CD4-positive, CD25-positive, alpha-beta regulatory T cell (primary cell): ENCODE measurements around the gene ASB10. TPM values are rescaled to one million over a fixed set of nuclear protein-coding genes. Genes with fewer than 3 reads are reported as not detected.

Experiments used
- ATAC-seq, 2 donors: fragments of 150-1000 bp; cut with Tn5 transposase; one replicate each; pipeline ENCODE4 v1.10.0; 2021; ENCODE audit warnings: low read depth in 2 of 2, moderate number of reproducible peaks in 2 of 2, moderate library complexity in 1 of 2
- DNase-seq, 3 donors: peaks; one replicate each; pipeline versions ENCODE4 v3.0.0 to v3.0.0-alpha.2; 2012 to 2022; ENCODE audit warnings: mixed read lengths in 1 of 3
- H3K27ac ChIP-seq: one replicate; pipeline ENCODE4 v1.7.0; 2013; ENCODE audit warnings: mild to moderate bottlenecking, low read length; ENCODE audit not compliant: insufficient read depth, poor library complexity, severe bottlenecking
- H3K27me3 ChIP-seq: one replicate; pipeline ENCODE4 v1.7.0; 2013; ENCODE audit warnings: low read length; ENCODE audit not compliant: control insufficient read depth, insufficient read depth
- H3K36me3 ChIP-seq: one replicate; pipeline ENCODE4 v1.7.0; 2013; ENCODE audit warnings: mild to moderate bottlenecking, low read length, moderate library complexity; ENCODE audit not compliant: control insufficient read depth, insufficient read depth
- H3K4me1 ChIP-seq: 2 replicates; pipeline ENCODE4 v1.7.0; 2013; ENCODE audit warnings: mild to moderate bottlenecking, low read length; ENCODE audit not compliant: insufficient read depth, control insufficient read depth, poor library complexity, severe bottlenecking
- H3K4me3 ChIP-seq: one replicate; pipeline ENCODE4 v1.7.0; 2013; ENCODE audit warnings: low read depth, mild to moderate bottlenecking, low read length, moderate library complexity
- H3K9me3 ChIP-seq, 2 experiments: 1 replicate in 1 of 2; 2 replicates in 1 of 2; pipeline ENCODE4 v1.7.0; 2013; ENCODE audit warnings: low read length in 2 of 2, mild to moderate bottlenecking in 1 of 2, moderate library complexity in 1 of 2; ENCODE audit not compliant: control insufficient read depth in 2 of 2
- H3K27ac Mint-ChIP-seq, 3 donors: one replicate each; pipeline ENCODE4 v1.8.0; 2020 to 2022; ENCODE audit warnings: mild to moderate bottlenecking in 3 of 3, mixed read lengths in 3 of 3, moderate library complexity in 2 of 3
- H3K27me3 Mint-ChIP-seq: one replicate; pipeline ENCODE4 v1.8.0; 2022; ENCODE audit warnings: mild to moderate bottlenecking, mixed read lengths
- H3K36me3 Mint-ChIP-seq: one replicate; pipeline ENCODE4 v1.8.0; 2020; ENCODE audit warnings: mixed read lengths
- H3K4me1 Mint-ChIP-seq, 4 donors: one replicate each; pipeline ENCODE4 v1.8.0; 2020 to 2022; ENCODE audit warnings: mixed read lengths in 4 of 4, mild to moderate bottlenecking in 1 of 4
- H3K4me3 Mint-ChIP-seq, 4 donors: one replicate each; pipeline ENCODE4 v1.8.0; 2020 to 2022; ENCODE audit warnings: mild to moderate bottlenecking in 4 of 4, mixed read lengths in 4 of 4, moderate library complexity in 3 of 4
- H3K9me3 Mint-ChIP-seq, 7 donors: one replicate each; pipeline ENCODE4 v1.8.0; 2020 to 2022; ENCODE audit warnings: mixed read lengths in 7 of 7, mild to moderate bottlenecking in 3 of 7, moderate library complexity in 2 of 7
- polyA plus RNA-seq, 4 donors: library from polyadenylated mRNA; unstranded; fragments of 300-500 nt; fragmentation: Illumina TruSeq; gene quantifications; one replicate each; pipeline ENCODE4 v1.2.3, GENCODE V29; 2021
- total RNA-seq: library from RNA; stranded (reverse); gene quantifications from one replicate; pipeline ENCODE4 v1.2.3, GENCODE V29; 2022

Gene ASB10
- total and polyA plus RNA-seq, 5 donors from 2014 or later: not detected

GRCh38 chr7:151140826-151141225 is 46.2 kb downstream of the ASB10 start:
- H3K4me3 ChIP-seq: no peak overlapping the region
- H3K36me3 ChIP-seq: no peaks in the 10 kb centered on the region
- no peak for ATAC-seq
- peaks cover 0 to 1% (median 0%) of the 10 kb centered on the region in 7 donors for H3K9me3 Mint-ChIP-seq
- H3K9me3 ChIP-seq: no peaks in the 10 kb centered on the region
- no peaks in the 10 kb centered on the region for H3K4me1 Mint-ChIP-seq
- H3K27ac ChIP-seq: no peak overlapping the region
- H3K27me3 ChIP-seq: no peaks in the 10 kb centered on the region
- no peak overlapping the region for H3K27ac Mint-ChIP-seq
- no peaks in the 10 kb centered on the region for H3K4me1 ChIP-seq
- H3K4me3 Mint-ChIP-seq: no peak overlapping the region
- no peaks in the 10 kb centered on the region for H3K27me3 Mint-ChIP-seq
- peaks cover 16% of the 10 kb centered on the region for H3K36me3 Mint-ChIP-seq
- DNase-seq: no peak

GRCh38 chr7:151139791-151140190 is 47.3 kb downstream of the ASB10 start:
- H3K9me3 ChIP-seq: no peaks in the 10 kb centered on the region
- Mint-ChIP-seq H3K27me3 (no peaks in the 10 kb centered on the region), H3K4me3 (no peak overlapping the region), H3K9me3 (peaks cover 0 to 1% (median 0%) of the 10 kb centered on the region in 7 donors), H3K36me3 (peaks cover 16% of the 10 kb centered on the region), H3K4me1 (no peaks in the 10 kb centered on the region), H3K27ac (no peak overlapping the region)
- H3K36me3 ChIP-seq: no peaks in the 10 kb centered on the region
- H3K4me1 ChIP-seq: no peaks in the 10 kb centered on the region
- DNase-seq (no peak), ATAC-seq (no peak)
- no peak overlapping the region for H3K27ac ChIP-seq
- no peaks in the 10 kb centered on the region for H3K27me3 ChIP-seq
- no peak overlapping the region for H3K4me3 ChIP-seq

DNA sequence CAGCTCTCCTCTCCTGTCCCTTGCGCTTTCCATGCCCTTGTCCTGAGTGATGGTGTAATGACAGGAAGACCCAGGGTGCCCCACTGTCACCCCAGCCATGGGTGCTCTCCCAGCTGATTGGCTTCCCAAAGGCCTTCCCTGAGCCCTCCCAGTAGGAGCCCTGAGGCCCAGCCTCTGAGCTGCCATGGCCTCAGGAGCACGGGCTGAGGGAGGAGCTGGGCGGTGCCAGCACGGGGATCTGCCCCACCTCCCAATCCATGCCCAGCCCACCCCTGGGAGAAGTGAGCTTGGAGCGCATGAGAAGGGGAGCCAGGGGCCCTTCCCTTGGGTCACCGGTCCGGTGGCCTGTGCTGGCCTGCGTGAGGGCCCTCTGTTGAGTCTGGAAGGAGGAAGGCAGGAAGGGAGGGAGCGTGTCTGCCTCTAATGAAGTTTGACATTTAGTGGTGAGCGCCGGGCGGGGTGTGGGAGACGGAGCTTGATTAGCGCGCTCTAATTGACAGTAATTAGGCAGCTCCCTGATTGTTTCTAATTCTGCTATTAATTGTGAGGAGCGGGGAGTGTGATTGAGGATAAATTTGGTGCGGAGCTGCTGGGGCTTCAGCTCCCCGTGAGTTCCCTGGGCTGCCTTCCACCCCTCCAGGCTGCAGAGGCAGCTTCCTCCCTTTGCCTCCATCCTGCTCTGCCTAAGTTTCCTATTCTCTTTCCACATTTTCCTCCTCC is 47.8 kb downstream of the ASB10 start:
- no peak overlapping the region for H3K27ac ChIP-seq
- no peaks in the 10 kb centered on the region for H3K4me1 ChIP-seq
- H3K27ac Mint-ChIP-seq: no peak overlapping the region
- H3K9me3 ChIP-seq: no peaks in the 10 kb centered on the region
- H3K9me3 Mint-ChIP-seq: no peaks in the 10 kb centered on the region
- H3K27me3 ChIP-seq: no peaks in the 10 kb centered on the region
- H3K27me3 Mint-ChIP-seq: no peaks in the 10 kb centered on the region
- no peak for ATAC-seq
- H3K4me3 Mint-ChIP-seq: peak overlapping the region in 1 of 4 donors; percentile 63
- H3K36me3 ChIP-seq: no peaks in the 10 kb centered on the region
- DNase-seq: no peak
- no peak overlapping the region for H3K4me3 ChIP-seq
- H3K4me1 Mint-ChIP-seq: no peaks in the 10 kb centered on the region
- peaks cover 16% of the 10 kb centered on the region for H3K36me3 Mint-ChIP-seq

- ATAC-seq: no peak
- Mint-ChIP-seq H3K27ac (no peak overlapping the region), H3K4me3 (no peak overlapping the region), H3K4me1 (no peaks in the 10 kb centered on the region), H3K36me3 (peaks cover 13% of the 10 kb centered on the region), H3K9me3 (no peaks in the 10 kb centered on the region), H3K27me3 (no peaks in the 10 kb centered on the region)
- H3K4me1 ChIP-seq: no peaks in the 10 kb centered on the region
- H3K27ac ChIP-seq: no peak overlapping the region
- no peak overlapping the region for H3K4me3 ChIP-seq
- H3K36me3 ChIP-seq: no peaks in the 10 kb centered on the region
- no peaks in the 10 kb centered on the region for H3K9me3 ChIP-seq
- DNase-seq: no peak
- H3K27me3 ChIP-seq: no peaks in the 10 kb centered on the region
Observed at GRCh38 chr7:151138153-151138851, 48.7 kb downstream of the ASB10 start.

- H3K27ac ChIP-seq: no peak overlapping the region
- no peaks in the 10 kb centered on the region for H3K4me1 Mint-ChIP-seq
- no peaks in the 10 kb centered on the region for H3K4me1 ChIP-seq
- no peaks in the 10 kb centered on the region for H3K9me3 Mint-ChIP-seq
- H3K36me3 ChIP-seq: no peaks in the 10 kb centered on the region
- DNase-seq (no peak), ATAC-seq (no peak)
- peaks cover 10% of the 10 kb centered on the region for H3K36me3 Mint-ChIP-seq
- no peak overlapping the region for H3K4me3 Mint-ChIP-seq
- no peak overlapping the region for H3K27ac Mint-ChIP-seq
- H3K9me3 ChIP-seq: no peaks in the 10 kb centered on the region
- no peaks in the 10 kb centered on the region for H3K27me3 ChIP-seq
- H3K27me3 Mint-ChIP-seq: no peaks in the 10 kb centered on the region
- H3K4me3 ChIP-seq: no peak overlapping the region
Observed at GRCh38 chr7:151137791-151138152, 49.3 kb downstream of the ASB10 start.

GRCh38 chr7:151137076-151137675 is 49.9 kb downstream of the ASB10 start:
- no peak for DNase-seq
- H3K4me1 Mint-ChIP-seq: no peaks in the 10 kb centered on the region

DNA sequence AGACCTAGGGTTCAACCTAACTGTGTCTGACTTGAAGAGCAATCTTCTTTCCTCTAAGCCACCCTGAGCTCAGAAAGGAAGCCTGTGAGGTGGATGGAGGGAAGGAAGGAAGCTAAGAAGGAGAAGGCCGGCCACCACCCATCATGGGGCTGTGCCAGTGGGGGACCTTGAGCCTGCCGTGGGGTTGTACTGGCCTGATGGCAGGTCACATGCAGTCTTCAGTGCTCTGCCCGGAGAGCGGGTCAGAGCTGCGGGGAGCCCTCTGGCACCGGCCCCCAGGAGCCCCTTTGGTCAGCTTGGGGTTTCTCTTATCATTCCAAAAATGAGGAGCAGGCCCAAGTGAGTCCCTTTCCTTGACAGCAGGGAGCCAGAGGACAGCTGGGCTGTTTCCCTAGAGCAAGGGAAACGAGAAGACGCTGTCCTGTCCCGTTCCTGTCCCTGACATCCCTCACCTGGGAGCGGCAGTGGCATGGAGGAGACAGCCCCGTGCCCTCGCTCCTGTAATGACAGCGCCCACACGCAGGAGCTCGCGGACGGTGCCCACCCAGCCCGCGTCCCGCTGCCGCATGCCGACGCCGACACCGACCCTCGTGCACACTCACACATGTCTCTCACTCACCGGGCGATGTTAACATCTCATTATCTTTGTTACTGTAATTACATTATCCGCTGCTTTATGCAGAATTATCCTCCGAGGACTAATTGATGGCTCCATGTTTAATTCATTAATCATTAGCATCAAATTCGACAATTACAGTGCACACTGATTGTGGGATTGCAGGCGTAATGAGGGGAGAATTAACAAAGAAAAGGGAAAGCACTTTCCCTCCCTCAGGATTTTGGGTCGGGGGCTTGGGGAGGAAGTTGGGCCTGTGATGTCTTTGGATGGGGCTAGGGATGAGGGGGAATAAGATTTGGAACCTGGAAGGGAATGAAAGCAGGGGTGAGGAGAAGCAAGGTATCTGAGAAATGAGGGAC is 50.9 kb downstream of the ASB10 start:
- no peaks in the 10 kb centered on the region for H3K9me3 ChIP-seq
- H3K9me3 Mint-ChIP-seq: no peaks in the 10 kb centered on the region
- H3K36me3 ChIP-seq: no peaks in the 10 kb centered on the region
- no peak overlapping the region for H3K4me3 Mint-ChIP-seq
- peaks cover 5% of the 10 kb centered on the region for H3K36me3 Mint-ChIP-seq
- no peak overlapping the region for H3K4me3 ChIP-seq
- no peak overlapping the region for H3K27ac ChIP-seq
- DNase-seq (no peak), ATAC-seq (no peak)
- no peaks in the 10 kb centered on the region for H3K27me3 Mint-ChIP-seq
- no peaks in the 10 kb centered on the region for H3K4me1 ChIP-seq
- no peaks in the 10 kb centered on the region for H3K27me3 ChIP-seq
- peak overlapping the region in 1 of 3 donors; percentile 43 for H3K27ac Mint-ChIP-seq
- no peaks in the 10 kb centered on the region for H3K4me1 Mint-ChIP-seq

More at GRCh38 chr7:151137076-151137675, 49.9 kb downstream of the ASB10 start:
- no peak overlapping the region for H3K4me3 ChIP-seq
- H3K27ac ChIP-seq: no peak overlapping the region
- H3K9me3 ChIP-seq: no peaks in the 10 kb centered on the region
- H3K4me1 ChIP-seq: no peaks in the 10 kb centered on the region
- ATAC-seq: no peak
- Mint-ChIP-seq H3K4me3 (no peak overlapping the region), H3K27me3 (no peaks in the 10 kb centered on the region), H3K9me3 (no peaks in the 10 kb centered on the region), H3K27ac (no peak overlapping the region), H3K36me3 (peaks cover 10% of the 10 kb centered on the region)
- no peaks in the 10 kb centered on the region for H3K27me3 ChIP-seq
- H3K36me3 ChIP-seq: no peaks in the 10 kb centered on the region
